HUES64 (cell line): ENCODE results near the gene RSU1.
"Not testable (repeated sequence)": the region's sequence is repeated elsewhere in the genome, so short reads cannot be mapped to it uniquely, and the experiment has no call there.

Experiments used
- H3K27ac ChIP-seq: 2 replicates; pipeline ENCODE4 v1.7.0; 2013; ENCODE audit warnings: low read depth, low read length, inconsistent platforms
- H3K27me3 ChIP-seq: 2 replicates; pipeline ENCODE4 v1.6.1; 2013; ENCODE audit warnings: mild to moderate bottlenecking, low read length; ENCODE audit not compliant: insufficient read depth
- H3K36me3 ChIP-seq: 2 replicates; pipeline ENCODE4 v1.6.1; 2013; ENCODE audit warnings: mild to moderate bottlenecking, low read length; ENCODE audit not compliant: insufficient read depth
- H3K4me1 ChIP-seq: 2 replicates; pipeline ENCODE4 v1.6.1; 2013; ENCODE audit warnings: mild to moderate bottlenecking, low read length, moderate library complexity; ENCODE audit not compliant: insufficient read depth
- H3K4me3 ChIP-seq: 2 replicates; pipeline ENCODE4 v1.5.1; 2013; ENCODE audit warnings: mild to moderate bottlenecking, low read length, moderate library complexity
- H3K9ac ChIP-seq: 2 replicates; pipeline ENCODE4 v1.6.1; 2013; ENCODE audit warnings: mild to moderate bottlenecking, low read depth, low read length
- H3K9me3 ChIP-seq: 2 replicates; pipeline ENCODE4 v1.6.1; 2013; ENCODE audit warnings: low read depth, low read length; ENCODE audit not compliant: insufficient read depth
- WGBS: fragments of 150-250, 120-280 bp; methylation state at CpG from one replicate; pipeline ENCODE4 v1.1.7; 2013; ENCODE audit warnings: missing lambda C conversion rate; 5-methylcytosine and 5-hydroxymethylcytosine counted together

The RSU1 gene

GRCh38 chr10:16761300-16761699 lies 55.9 kb downstream of the RSU1 start:
- 0 out of 2 replicates have a peak, but pooled peaks cover 8% of the 10 kb centered on the region for H3K4me1 ChIP-seq
- H3K4me3 ChIP-seq: no peak overlapping the region
- H3K36me3 ChIP-seq: no peaks in the 10 kb centered on the region
- WGBS: 96% methylated on average over 8 of the region's 8 CpGs
- H3K9me3 ChIP-seq: no peaks in the 10 kb centered on the region
- H3K27me3 ChIP-seq: no peaks in the 10 kb centered on the region
- no peak overlapping the region for H3K9ac ChIP-seq
- no peak overlapping the region for H3K27ac ChIP-seq

- no peaks in the 10 kb centered on the region for H3K4me1 ChIP-seq
- 96% methylated on average over 8 of the region's 12 CpGs for WGBS
- H3K36me3 ChIP-seq: peaks cover 9% of the 10 kb centered on the region; the same call in 1 of the 2 replicates
- no peak overlapping the region for H3K9ac ChIP-seq
- H3K4me3 ChIP-seq: no peak overlapping the region
- no peaks in the 10 kb centered on the region for H3K9me3 ChIP-seq
- H3K27me3 ChIP-seq: no peaks in the 10 kb centered on the region
- H3K27ac ChIP-seq: no peak overlapping the region
Observed at GRCh38 chr10:16756561-16757221, 60.5 kb downstream of the RSU1 start.

GRCh38 chr10:16754765-16755164 lies 62.5 kb downstream of the RSU1 start:
- Histone ChIP-seq H3K4me3 (no peak overlapping the region), H3K9me3 (no peaks in the 10 kb centered on the region), H3K4me1 (no peaks in the 10 kb centered on the region), H3K27ac (no peak overlapping the region), H3K27me3 (no peaks in the 10 kb centered on the region), H3K9ac (no peak overlapping the region), H3K36me3 (peaks cover 16% of the 10 kb centered on the region)
- 95% methylated on average over 6 of the region's 6 CpGs for WGBS

GRCh38 chr10:16752849-16753248 lies 64.4 kb downstream of the RSU1 start:
- peaks cover 16% of the 10 kb centered on the region for H3K36me3 ChIP-seq
- not testable (repeated sequence) for H3K9me3 ChIP-seq, H3K9ac ChIP-seq, H3K27me3 ChIP-seq, H3K4me3 ChIP-seq, H3K27ac ChIP-seq, H3K4me1 ChIP-seq
- 95% methylated on average over 6 of the region's 6 CpGs for WGBS

- H3K27ac ChIP-seq: no peak overlapping the region
- 95% methylated on average over 4 of the region's 4 CpGs for WGBS
- H3K27me3 ChIP-seq: no peaks in the 10 kb centered on the region
- H3K36me3 ChIP-seq: peaks cover 16% of the 10 kb centered on the region
- H3K9me3 ChIP-seq: no peaks in the 10 kb centered on the region
- H3K9ac ChIP-seq: no peak overlapping the region
- H3K4me1 ChIP-seq: no peaks in the 10 kb centered on the region
- H3K4me3 ChIP-seq: no peak overlapping the region
Observed at GRCh38 chr10:16752099-16752498, 65.1 kb downstream of the RSU1 start.

GRCh38 chr10:16751244-16751643 lies 66.0 kb downstream of the RSU1 start:
- no peaks in the 10 kb centered on the region for H3K4me1 ChIP-seq
- H3K27me3 ChIP-seq: no peaks in the 10 kb centered on the region
- H3K36me3 ChIP-seq: peaks cover 16% of the 10 kb centered on the region
- no peaks in the 10 kb centered on the region for H3K9me3 ChIP-seq
- 96% methylated on average over 8 of the region's 8 CpGs for WGBS
- no peak overlapping the region for H3K9ac ChIP-seq
- H3K4me3 ChIP-seq: no peak overlapping the region
- no peak overlapping the region for H3K27ac ChIP-seq

GRCh38 chr10:16750461-16750860 lies 66.8 kb downstream of the RSU1 start:
- Histone ChIP-seq H3K27ac (no peak overlapping the region), H3K4me1 (no peaks in the 10 kb centered on the region), H3K9ac (no peak overlapping the region), H3K36me3 (peaks cover 16% of the 10 kb centered on the region), H3K4me3 (no peak overlapping the region), H3K27me3 (no peaks in the 10 kb centered on the region), H3K9me3 (no peaks in the 10 kb centered on the region)
- WGBS: 83% methylated on average over 2 of the region's 3 CpGs

GRCh38 chr10:16748749-16749148 lies 68.5 kb downstream of the RSU1 start:
- Histone ChIP-seq H3K4me3 (no peak overlapping the region), H3K36me3 (peaks cover 16% of the 10 kb centered on the region), H3K9ac (no peak overlapping the region), H3K9me3 (no peaks in the 10 kb centered on the region), H3K27me3 (no peaks in the 10 kb centered on the region), H3K27ac (no peak overlapping the region), H3K4me1 (no peaks in the 10 kb centered on the region)
- 95% methylated on average over 6 of the region's 7 CpGs for WGBS

- 84% methylated on average over 6 of the region's 6 CpGs for WGBS
- H3K36me3 ChIP-seq: peaks cover 9% of the 10 kb centered on the region
- no peak overlapping the region for H3K4me3 ChIP-seq
- H3K27me3 ChIP-seq: no peaks in the 10 kb centered on the region
- H3K9me3 ChIP-seq: no peaks in the 10 kb centered on the region
- no peaks in the 10 kb centered on the region for H3K4me1 ChIP-seq
- H3K9ac ChIP-seq: no peak overlapping the region
- no peak overlapping the region for H3K27ac ChIP-seq
Observed at GRCh38 chr10:16746856-16747255, 70.4 kb downstream of the RSU1 start.

- Histone ChIP-seq H3K9me3 (no peaks in the 10 kb centered on the region), H3K27ac (no peak overlapping the region), H3K27me3 (no peaks in the 10 kb centered on the region), H3K36me3 (no peaks in the 10 kb centered on the region), H3K4me1 (no peaks in the 10 kb centered on the region), H3K4me3 (no peak overlapping the region), H3K9ac (no peak overlapping the region)
- WGBS: 96% methylated on average over 6 of the region's 6 CpGs
Observed at GRCh38 chr10:16745061-16745460, 72.2 kb downstream of the RSU1 start.

GRCh38 chr10:16742165-16742960 lies 74.9 kb downstream of the RSU1 start:
- 98% methylated on average over 8 of the region's 8 CpGs for WGBS
- no peaks in the 10 kb centered on the region for H3K9me3 ChIP-seq
- no peak overlapping the region for H3K9ac ChIP-seq
- H3K4me3 ChIP-seq: no peak overlapping the region
- no peaks in the 10 kb centered on the region for H3K4me1 ChIP-seq
- no peaks in the 10 kb centered on the region for H3K36me3 ChIP-seq
- no peak overlapping the region for H3K27ac ChIP-seq
- no peaks in the 10 kb centered on the region for H3K27me3 ChIP-seq
